Endothelial cell of umbilical vein (primary cell): Measurements from ENCODE around the gene FRY.

Experiments
- EZH2 ChIP-seq: IDR thresholded peaks from 2 replicates; pipeline ENCODE4 v1.6.1; 2012; ENCODE audit warnings: borderline replicate concordance, low read depth, mild to moderate bottlenecking, moderate library complexity, low read length, inconsistent platforms; ENCODE audit not compliant: severe bottlenecking
- TF ChIP-seq, protein P1 (sequence below), 2 donors: IDR thresholded peaks; 1 replicate in 1 of 2; 2 replicates in 1 of 2; pipeline ENCODE4 v1.5.1; 2011; ENCODE audit warnings: low read length in 2 of 2, mild to moderate bottlenecking in 2 of 2, moderate library complexity in 2 of 2, control low read depth in 1 of 2, inconsistent platforms in 1 of 2, low read depth in 1 of 2; ENCODE audit not compliant: insufficient read depth in 1 of 2; ENCODE audit errors: extremely low read depth in 1 of 2
- TF ChIP-seq, protein P2 (sequence below): IDR thresholded peaks from 2 replicates; pipeline ENCODE4 v1.6.1; 2011; ENCODE audit not compliant: insufficient read depth, insufficient read length

DNA sequence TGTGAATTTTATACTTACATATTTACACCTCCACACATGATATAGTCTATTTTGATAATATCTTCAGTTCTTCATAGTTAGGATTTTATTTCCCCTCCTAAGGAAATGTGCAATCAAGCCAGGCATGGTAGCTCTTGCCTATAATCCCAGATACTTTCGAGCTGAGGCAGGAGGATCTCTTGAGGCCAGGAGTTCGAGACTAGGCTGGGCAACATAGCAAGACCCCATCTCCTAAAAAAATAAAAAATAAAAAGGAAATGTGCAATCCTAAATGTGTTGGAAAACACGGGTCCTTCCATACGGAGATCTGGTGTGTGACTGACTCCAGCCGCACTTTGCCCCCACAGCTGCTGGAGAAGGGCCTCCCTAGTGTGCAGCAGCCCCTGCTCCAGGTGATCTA is 212.1 kb downstream of the FRY start:
- TF ChIP-seq, protein P1, sequence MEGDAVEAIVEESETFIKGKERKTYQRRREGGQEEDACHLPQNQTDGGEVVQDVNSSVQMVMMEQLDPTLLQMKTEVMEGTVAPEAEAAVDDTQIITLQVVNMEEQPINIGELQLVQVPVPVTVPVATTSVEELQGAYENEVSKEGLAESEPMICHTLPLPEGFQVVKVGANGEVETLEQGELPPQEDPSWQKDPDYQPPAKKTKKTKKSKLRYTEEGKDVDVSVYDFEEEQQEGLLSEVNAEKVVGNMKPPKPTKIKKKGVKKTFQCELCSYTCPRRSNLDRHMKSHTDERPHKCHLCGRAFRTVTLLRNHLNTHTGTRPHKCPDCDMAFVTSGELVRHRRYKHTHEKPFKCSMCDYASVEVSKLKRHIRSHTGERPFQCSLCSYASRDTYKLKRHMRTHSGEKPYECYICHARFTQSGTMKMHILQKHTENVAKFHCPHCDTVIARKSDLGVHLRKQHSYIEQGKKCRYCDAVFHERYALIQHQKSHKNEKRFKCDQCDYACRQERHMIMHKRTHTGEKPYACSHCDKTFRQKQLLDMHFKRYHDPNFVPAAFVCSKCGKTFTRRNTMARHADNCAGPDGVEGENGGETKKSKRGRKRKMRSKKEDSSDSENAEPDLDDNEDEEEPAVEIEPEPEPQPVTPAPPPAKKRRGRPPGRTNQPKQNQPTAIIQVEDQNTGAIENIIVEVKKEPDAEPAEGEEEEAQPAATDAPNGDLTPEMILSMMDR (IDR thresholded peaks at IDR 0.05; ENCODE audit: extremely low read depth in 1 of 2, insufficient read depth in 1 of 2, low read depth in 1 of 2, low read length in 2 of 2), result no peak
- TF ChIP-seq, protein P2, sequence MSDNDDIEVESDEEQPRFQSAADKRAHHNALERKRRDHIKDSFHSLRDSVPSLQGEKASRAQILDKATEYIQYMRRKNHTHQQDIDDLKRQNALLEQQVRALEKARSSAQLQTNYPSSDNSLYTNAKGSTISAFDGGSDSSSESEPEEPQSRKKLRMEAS, result no peak
- TF ChIP-seq EZH2, result no peak
